ENCODE data around the gene TRIM2.

The TRIM2 gene

DNA sequence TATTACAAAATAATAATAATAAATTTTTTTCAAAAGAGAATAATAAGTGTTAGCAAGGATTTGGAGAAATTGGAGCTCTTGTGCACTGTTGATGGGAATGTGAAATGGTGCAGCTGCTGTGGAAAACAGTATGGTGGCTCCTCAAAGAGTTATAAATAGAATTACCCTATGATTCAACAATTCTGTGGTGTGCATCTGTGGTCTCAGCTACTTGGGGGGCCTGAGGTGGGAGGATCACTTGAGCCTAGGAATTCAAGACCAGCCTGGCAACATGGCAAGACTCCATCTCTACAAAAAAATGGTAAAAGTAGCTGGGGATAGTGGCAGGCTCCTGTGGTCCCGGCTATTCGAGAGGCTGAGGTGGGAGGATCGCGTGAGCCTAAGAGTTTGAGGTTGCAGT is 159.8 kb downstream of the TRIM2 start:
- no peaks in the 10 kb centered on the region for H3K9me3 ChIP-seq (replicated peaks; ENCODE audit: insufficient read depth, low read length)
- H3K4me3 ChIP-seq (ENCODE audit: low read length) = no peak overlapping the region
- no peaks in the 10 kb centered on the region for H3K79me2 ChIP-seq (ENCODE audit: low read length)
- H3K36me3 ChIP-seq (replicated peaks; ENCODE audit: insufficient read depth, low read length) = no peaks in the 10 kb centered on the region
- no peaks in the 10 kb centered on the region for H3K27me3 ChIP-seq (replicated peaks; ENCODE audit: insufficient read depth, low read length)
- H2AFZ ChIP-seq (ENCODE audit: low read length) = no peak overlapping the region
- TF ChIP-seq EZH2phosphoT487 (IDR thresholded peaks at IDR 0.05; ENCODE audit: low read length) = no peak
- TF ChIP-seq, protein P1, sequence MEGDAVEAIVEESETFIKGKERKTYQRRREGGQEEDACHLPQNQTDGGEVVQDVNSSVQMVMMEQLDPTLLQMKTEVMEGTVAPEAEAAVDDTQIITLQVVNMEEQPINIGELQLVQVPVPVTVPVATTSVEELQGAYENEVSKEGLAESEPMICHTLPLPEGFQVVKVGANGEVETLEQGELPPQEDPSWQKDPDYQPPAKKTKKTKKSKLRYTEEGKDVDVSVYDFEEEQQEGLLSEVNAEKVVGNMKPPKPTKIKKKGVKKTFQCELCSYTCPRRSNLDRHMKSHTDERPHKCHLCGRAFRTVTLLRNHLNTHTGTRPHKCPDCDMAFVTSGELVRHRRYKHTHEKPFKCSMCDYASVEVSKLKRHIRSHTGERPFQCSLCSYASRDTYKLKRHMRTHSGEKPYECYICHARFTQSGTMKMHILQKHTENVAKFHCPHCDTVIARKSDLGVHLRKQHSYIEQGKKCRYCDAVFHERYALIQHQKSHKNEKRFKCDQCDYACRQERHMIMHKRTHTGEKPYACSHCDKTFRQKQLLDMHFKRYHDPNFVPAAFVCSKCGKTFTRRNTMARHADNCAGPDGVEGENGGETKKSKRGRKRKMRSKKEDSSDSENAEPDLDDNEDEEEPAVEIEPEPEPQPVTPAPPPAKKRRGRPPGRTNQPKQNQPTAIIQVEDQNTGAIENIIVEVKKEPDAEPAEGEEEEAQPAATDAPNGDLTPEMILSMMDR (IDR thresholded peaks at IDR 0.05; ENCODE audit: low read length) = no peak
- no peak for TF ChIP-seq EZH2 (optimal IDR thresholded peaks at IDR 0.05; ENCODE audit: low read depth, low read length)
- no peaks in the 10 kb centered on the region for H4K20me1 ChIP-seq (ENCODE audit: insufficient read depth, low read length)
- H3K9ac ChIP-seq (ENCODE audit: low read length) = no peak overlapping the region
- no peak overlapping the region for H3K4me2 ChIP-seq (ENCODE audit: low read depth, low read length)
- DNase-seq = no peak
- no peak overlapping the region for H3K27ac ChIP-seq (ENCODE audit: low read length)
- no peaks in the 10 kb centered on the region for H3K4me1 ChIP-seq (ENCODE audit: low read length)
- H3F3A ChIP-seq (ENCODE audit: insufficient read depth, low read length) = no peaks in the 10 kb centered on the region
- H3K9me2 ChIP-seq (replicated peaks; ENCODE audit: insufficient read depth, low read length) = no peaks in the 10 kb centered on the region

DNA sequence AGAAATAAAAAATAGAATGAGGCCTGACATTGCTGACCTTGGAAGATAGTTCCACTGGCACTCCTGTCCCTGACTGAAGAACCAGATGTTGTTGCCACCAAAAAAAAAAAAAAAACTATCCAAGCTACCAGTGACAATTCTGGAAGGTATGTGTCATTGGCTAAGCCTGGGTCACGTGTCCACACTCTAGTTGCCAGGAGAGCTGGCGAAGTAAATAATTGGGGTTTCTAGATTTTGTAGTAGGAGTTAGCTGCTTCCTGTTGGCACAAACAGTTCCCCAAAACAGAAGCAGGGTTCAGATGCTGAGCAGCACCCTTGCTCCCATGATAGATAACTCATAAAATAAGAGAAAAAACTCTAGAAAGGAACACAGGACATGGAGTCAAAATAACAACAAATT is 160.8 kb downstream of the TRIM2 start:
- no peak overlapping the region for H2AFZ ChIP-seq (ENCODE audit: low read length)
- no peaks in the 10 kb centered on the region for H3K4me1 ChIP-seq (ENCODE audit: low read length)
- H3K9ac ChIP-seq (ENCODE audit: low read length) = no peak overlapping the region
- H3F3A ChIP-seq (ENCODE audit: insufficient read depth, low read length) = no peaks in the 10 kb centered on the region
- H3K4me3 ChIP-seq (ENCODE audit: low read length) = no peak overlapping the region
- no peaks in the 10 kb centered on the region for H3K9me2 ChIP-seq (replicated peaks; ENCODE audit: insufficient read depth, low read length)
- no peak for TF ChIP-seq EZH2phosphoT487 (IDR thresholded peaks at IDR 0.05; ENCODE audit: low read length)
- TF ChIP-seq, protein P1 (IDR thresholded peaks at IDR 0.05; ENCODE audit: low read length) = no peak
- TF ChIP-seq EZH2 (optimal IDR thresholded peaks at IDR 0.05; ENCODE audit: low read depth, low read length) = no peak
- no peaks in the 10 kb centered on the region for H3K9me3 ChIP-seq (replicated peaks; ENCODE audit: insufficient read depth, low read length)
- H4K20me1 ChIP-seq (ENCODE audit: insufficient read depth, low read length) = no peaks in the 10 kb centered on the region
- no peak for DNase-seq
- no peaks in the 10 kb centered on the region for H3K79me2 ChIP-seq (ENCODE audit: low read length)
- H3K27me3 ChIP-seq (replicated peaks; ENCODE audit: insufficient read depth, low read length) = no peaks in the 10 kb centered on the region
- no peak overlapping the region for H3K4me2 ChIP-seq (ENCODE audit: low read depth, low read length)
- H3K27ac ChIP-seq (ENCODE audit: low read length) = no peak overlapping the region
- no peaks in the 10 kb centered on the region for H3K36me3 ChIP-seq (replicated peaks; ENCODE audit: insufficient read depth, low read length)

DNA sequence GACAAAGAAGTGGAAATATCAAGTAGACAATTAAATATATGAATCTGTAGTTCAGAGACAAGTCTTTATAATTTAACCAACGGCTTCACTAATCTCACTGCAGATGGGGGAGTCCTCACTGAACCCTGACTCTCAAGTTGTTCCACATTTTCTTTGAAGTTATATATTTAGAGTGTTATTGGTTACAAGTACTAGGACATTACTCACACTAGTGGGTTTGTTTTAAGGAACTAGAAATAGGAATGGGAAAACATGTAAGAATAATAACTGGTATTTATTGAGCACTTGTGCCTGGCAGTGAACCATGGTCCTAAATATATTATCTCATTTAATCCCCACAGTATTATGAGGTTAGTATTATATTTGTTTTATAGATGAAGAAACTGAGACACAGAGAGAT is 162.2 kb downstream of the TRIM2 start:
- H3K27ac ChIP-seq (ENCODE audit: low read length) = no peak overlapping the region
- TF ChIP-seq, protein P1 (IDR thresholded peaks at IDR 0.05; ENCODE audit: low read length) = no peak
- TF ChIP-seq EZH2phosphoT487 (IDR thresholded peaks at IDR 0.05; ENCODE audit: low read length) = no peak
- no peak for TF ChIP-seq EZH2 (optimal IDR thresholded peaks at IDR 0.05; ENCODE audit: low read depth, low read length)
- H3K4me2 ChIP-seq (ENCODE audit: low read depth, low read length) = no peak overlapping the region
- H3K79me2 ChIP-seq (ENCODE audit: low read length) = no peaks in the 10 kb centered on the region
- no peaks in the 10 kb centered on the region for H3K27me3 ChIP-seq (replicated peaks; ENCODE audit: insufficient read depth, low read length)
- H3K4me1 ChIP-seq (ENCODE audit: low read length) = no peaks in the 10 kb centered on the region
- H2AFZ ChIP-seq (ENCODE audit: low read length) = no peak overlapping the region
- DNase-seq = no peak
- H3F3A ChIP-seq (ENCODE audit: insufficient read depth, low read length) = no peaks in the 10 kb centered on the region
- no peaks in the 10 kb centered on the region for H3K36me3 ChIP-seq (replicated peaks; ENCODE audit: insufficient read depth, low read length)
- no peak overlapping the region for H3K9ac ChIP-seq (ENCODE audit: low read length)
- H3K4me3 ChIP-seq (ENCODE audit: low read length) = no peak overlapping the region
- H3K9me3 ChIP-seq (replicated peaks; ENCODE audit: insufficient read depth, low read length) = no peaks in the 10 kb centered on the region
- no peaks in the 10 kb centered on the region for H4K20me1 ChIP-seq (ENCODE audit: insufficient read depth, low read length)
- H3K9me2 ChIP-seq (replicated peaks; ENCODE audit: insufficient read depth, low read length) = no peaks in the 10 kb centered on the region
